GM12892 (cell line): Measurements from ENCODE around the gene EXD2.

Experiments used
- POLR2A ChIP-seq: IDR thresholded peaks from 2 replicates; pipeline ENCODE4 v1.6.1; 2011; ENCODE audit warnings: low read depth, low read length, control low read depth
- POLR2AphosphoS5 ChIP-seq: IDR thresholded peaks from 2 replicates; pipeline ENCODE4 v1.6.1; 2011; ENCODE audit warnings: low read depth, low read length, control low read depth

GRCh38 chr14:69237584-69237983 lies 46.3 kb downstream of the EXD2 start:
- TF ChIP-seq POLR2AphosphoS5: no peak
- no peak for TF ChIP-seq POLR2A
